ENCODE results near the gene PSMD1.
"Not testable (repeated sequence)": the region's sequence is repeated elsewhere in the genome, so short reads cannot be mapped to it uniquely, and the experiment has no call there.

The PSMD1 gene

GRCh38 chr2:231140808-231141207 is 84.1 kb downstream of the PSMD1 start:
- DNase-seq (ENCODE audit: low read depth in 1 of 2, low spot score in 1 of 2) = not testable (repeated sequence)

GRCh38 chr2:231144896-231145295 is 88.2 kb downstream of the PSMD1 start:
- DNase-seq (ENCODE audit: low read depth in 1 of 2, low spot score in 1 of 2) = no peak

DNA sequence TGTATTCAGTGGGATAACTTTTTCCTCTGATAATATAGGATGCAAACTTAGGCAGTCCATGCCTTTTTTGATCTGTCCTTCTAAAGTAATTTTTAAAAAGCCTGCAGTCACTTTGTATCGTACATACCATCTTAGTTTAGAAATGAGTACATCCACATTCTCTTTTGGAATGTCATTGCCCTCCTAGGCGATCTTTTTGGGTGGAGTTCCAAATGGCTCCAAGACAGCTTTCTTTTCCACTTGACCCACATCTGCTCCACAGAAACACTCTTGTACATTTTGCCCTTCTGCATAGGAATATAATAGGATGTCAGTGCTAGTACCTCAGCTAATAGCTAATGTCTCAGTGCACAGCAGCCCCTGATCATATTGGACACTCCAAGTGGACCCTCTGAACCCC is 90.0 kb downstream of the PSMD1 start:
- DNase-seq (ENCODE audit: low read depth in 1 of 2, low spot score in 1 of 2) = no peak

DNA sequence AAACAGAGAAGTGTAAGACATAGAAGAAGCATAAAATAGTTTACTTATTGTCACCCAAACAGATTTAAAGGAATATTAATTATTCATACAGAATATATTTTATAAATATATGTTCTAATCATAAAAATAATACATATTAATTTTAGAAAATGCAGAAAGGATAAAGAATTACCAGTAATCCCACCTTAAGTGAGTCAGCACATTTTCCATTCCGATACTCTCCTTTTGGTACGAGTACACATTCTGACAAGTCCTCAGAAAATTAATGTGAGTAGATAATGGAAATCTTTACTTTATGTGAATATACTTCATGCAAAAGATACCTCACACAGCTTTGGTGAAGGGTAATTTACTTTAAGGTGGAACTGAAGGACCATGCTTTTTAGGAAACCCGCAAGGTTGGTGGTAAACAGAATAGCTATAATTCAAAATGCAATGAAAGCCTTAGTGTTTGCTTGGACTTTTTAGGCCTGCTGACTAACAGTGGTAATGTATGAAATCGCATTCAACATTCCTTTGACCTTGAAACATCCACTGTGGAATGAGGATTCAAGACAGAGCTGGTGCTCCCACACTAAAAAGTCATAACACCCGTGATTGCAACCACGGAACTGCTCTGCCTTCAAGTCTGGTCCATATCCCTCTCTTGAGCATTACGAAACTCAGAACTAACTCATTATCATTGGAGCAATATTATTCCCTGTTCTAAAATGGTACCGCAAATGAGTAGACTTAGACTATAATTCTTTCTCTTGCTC is 96.3 kb downstream of the PSMD1 start:
- DNase-seq (ENCODE audit: low read depth in 1 of 2, low spot score in 1 of 2) = no peak

GRCh38 chr2:231159306-231159705 is 102.6 kb downstream of the PSMD1 start:
- DNase-seq (ENCODE audit: low read depth in 1 of 2, low spot score in 1 of 2) = no peak

DNA sequence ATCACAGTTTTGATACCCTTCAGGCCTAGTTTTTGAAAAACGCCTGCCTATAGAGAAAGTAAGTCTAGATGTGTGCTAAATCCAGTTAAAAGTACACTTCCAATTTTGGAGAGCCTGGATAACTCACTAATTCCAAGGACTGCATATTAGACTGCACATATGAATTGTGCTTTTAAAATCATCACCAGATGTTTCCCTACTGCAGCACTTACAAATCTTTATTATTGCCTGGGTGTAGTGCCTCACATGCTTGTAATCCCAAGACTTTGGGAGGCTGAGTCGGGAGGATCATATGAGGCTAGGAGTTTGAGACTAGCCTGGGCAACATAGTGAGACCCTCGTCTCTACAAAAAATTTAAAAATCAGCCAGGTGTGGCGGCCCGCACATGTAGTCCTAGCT is 104.0 kb downstream of the PSMD1 start:
- DNase-seq (ENCODE audit: low read depth in 1 of 2, low spot score in 1 of 2) = no peak

GRCh38 chr2:231161252-231161839 is 104.7 kb downstream of the PSMD1 start:
- no peak for DNase-seq (ENCODE audit: low read depth in 1 of 2, low spot score in 1 of 2)

GRCh38 chr2:231161877-231162329 is 105.2 kb downstream of the PSMD1 start:
- DNase-seq (ENCODE audit: low read depth in 1 of 2, low spot score in 1 of 2) = no peak

- no peak for DNase-seq (ENCODE audit: low read depth in 1 of 2, low spot score in 1 of 2)
Observed at GRCh38 chr2:231163011-231163410, 106.3 kb downstream of the PSMD1 start.

GRCh38 chr2:231163414-231164095 is 106.9 kb downstream of the PSMD1 start:
- DNase-seq (ENCODE audit: low read depth in 1 of 2, low spot score in 1 of 2) = no peak

DNA sequence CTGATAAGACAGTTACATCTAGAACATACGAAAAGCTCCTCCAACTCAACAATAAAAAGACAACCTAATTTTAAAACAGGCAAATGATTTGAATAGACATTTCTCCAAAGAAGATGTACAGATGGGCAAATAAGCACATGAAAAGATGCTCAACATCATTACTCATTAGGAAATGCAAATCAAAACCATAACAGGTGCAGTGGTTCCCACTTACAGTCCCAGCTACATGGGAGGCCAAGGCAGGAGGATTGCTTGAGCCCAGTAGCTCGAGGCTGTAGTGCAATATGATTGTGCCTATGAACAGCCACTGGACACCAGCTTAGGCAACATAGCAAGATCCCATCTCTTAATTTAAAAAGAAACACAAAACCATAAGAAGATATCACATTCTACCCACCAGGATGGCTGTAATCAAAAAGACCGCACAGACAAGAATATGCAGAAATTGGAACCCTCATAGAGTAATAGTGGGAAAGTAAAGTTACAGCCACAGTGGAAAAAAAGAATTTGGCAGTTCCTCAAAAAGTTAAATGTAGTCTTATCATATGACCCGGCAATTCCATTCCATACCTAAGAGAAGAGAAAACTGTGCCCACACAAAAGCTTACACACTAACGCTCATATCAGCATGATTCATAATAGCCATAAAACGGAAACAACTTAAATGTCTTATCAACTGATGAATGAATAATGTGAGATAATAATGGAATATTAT is 111.2 kb downstream of the PSMD1 start:
- no peak for DNase-seq (ENCODE audit: low read depth in 1 of 2, low spot score in 1 of 2)

GRCh38 chr2:231168460-231169139 is 111.9 kb downstream of the PSMD1 start:
- DNase-seq (ENCODE audit: low read depth in 1 of 2, low spot score in 1 of 2) = no peak

DNA sequence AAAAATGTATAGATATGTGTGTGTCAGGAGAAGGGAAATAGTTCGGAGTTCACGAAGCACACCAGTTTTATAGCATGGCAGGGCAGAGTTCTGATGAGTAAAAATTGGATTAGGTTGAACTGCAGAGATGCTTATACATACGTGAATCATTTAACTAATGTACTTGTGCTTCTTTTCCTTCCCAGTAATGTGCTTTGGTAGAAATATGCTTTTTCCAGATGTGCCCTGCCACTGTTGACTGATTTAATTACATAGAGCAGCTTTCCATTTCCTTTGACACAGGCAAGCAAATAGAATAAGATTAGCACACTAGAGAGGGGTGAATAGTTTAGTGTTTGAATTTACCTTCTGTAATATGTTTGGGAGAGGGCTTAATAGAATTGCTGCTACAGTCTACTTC is 112.8 kb downstream of the PSMD1 start:
- DNase-seq (ENCODE audit: low read depth in 1 of 2, low spot score in 1 of 2) = no peak

DNA sequence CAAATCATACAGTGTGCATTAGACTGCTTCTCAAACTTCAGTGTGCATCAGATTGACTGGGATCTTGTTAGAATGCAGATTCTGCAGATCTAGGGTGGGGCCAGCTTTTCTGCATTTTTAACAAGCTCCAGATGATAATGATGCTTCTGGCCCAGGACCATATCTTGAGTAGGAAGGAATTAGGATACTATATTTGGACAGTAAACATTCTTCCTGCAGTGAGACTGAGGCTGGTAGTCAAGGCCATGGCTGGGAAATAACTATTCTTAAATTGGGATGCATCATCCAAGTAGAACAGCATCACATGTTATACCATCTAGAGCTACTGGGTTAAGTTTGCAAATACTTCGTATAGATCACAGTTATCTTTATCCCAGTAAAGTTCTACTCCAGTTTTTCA is 113.4 kb downstream of the PSMD1 start:
- DNase-seq (ENCODE audit: low read depth in 1 of 2, low spot score in 1 of 2) = no peak

GRCh38 chr2:231172025-231172424 is 115.4 kb downstream of the PSMD1 start:
- DNase-seq (ENCODE audit: low read depth in 1 of 2, low spot score in 1 of 2) = no peak

DNA sequence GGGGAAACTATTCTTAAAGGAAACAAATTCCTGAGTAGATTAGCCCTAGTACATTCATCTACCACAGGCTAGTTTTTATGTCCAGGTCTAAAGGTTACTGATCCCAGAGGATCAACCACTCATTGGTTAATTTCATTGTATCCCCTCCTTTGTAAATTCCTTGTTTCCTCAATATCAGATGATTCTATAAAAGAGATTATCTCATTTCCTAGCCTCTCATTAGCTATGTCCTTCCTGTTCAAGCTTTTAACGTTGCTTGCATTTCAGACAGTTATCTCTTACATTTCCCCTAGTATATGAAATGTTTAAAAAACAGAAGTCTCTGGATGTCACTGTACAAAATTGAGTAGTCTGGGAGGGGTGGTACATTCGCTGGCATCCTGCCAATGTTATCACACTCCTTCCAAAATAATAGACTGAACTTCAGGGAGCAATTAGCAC is 117.6 kb downstream of the PSMD1 start:
- DNase-seq (ENCODE audit: low read depth in 1 of 2, low spot score in 1 of 2) = no peak

DNA sequence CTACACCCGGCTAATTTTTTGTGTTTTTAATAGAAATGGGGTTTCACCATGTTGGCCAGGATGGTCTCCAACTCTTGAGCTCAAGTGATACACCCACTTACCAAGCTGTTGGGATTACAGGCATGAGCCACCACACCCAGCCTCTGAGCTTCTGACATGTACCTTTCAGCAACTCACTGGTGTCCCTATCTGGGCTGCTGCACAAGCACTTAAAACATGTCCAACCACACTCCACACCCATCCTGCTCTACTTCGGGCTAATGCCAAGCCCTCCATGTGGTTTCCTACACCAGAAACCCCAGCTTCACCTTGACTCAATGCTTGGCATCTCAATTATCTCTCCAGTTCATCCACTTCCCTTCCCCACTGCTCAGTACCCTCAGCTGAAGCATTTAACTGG is 119.4 kb downstream of the PSMD1 start:
- no peak for DNase-seq (ENCODE audit: low read depth in 1 of 2, low spot score in 1 of 2)

GRCh38 chr2:231177156-231178025 is 120.7 kb downstream of the PSMD1 start:
- DNase-seq (ENCODE audit: low read depth in 1 of 2, low spot score in 1 of 2) = no peak

- not testable (repeated sequence) for DNase-seq (ENCODE audit: low read depth in 1 of 2, low spot score in 1 of 2)
Observed at GRCh38 chr2:231178805-231179204, 122.1 kb downstream of the PSMD1 start.
